HTR-8/SVneo (cell line): ENCODE data around the gene DPP10.
"Not testable (repeated sequence)": the region's sequence is repeated elsewhere in the genome, so short reads cannot be mapped to it uniquely, and the experiment has no call there.

Experiments
- DNase-seq: peaks from one replicate; pipeline ENCODE4 v3.0.0; 2011; ENCODE audit warnings: low spot score, mixed read lengths; ENCODE audit not compliant: insufficient read length
- FAIRE-seq: peaks from 2 replicates; lab custom pipeline; 2011; peaks lifted over from hg19 to GRCh38; lab: Jason Lieb, UNC

The DPP10 gene

DNA sequence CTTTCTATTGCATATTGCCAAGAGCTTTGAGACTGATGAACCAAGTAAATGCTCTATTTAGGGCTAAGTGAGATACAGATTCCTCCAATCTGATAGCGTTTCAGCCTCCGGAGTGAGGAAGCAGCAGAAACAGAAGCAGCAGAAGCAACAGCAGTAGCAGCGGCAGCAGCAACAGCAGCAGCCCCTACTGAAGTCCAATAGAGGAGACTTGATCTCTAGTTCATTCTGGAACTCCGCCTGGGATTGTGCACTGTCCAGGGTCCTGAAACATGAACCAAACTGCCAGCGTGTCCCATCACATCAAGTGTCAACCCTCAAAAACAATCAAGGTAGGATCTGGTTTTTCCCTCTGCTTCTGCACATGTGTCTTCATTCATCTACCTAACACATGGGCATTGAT, at the start of gene DPP10:
Gene DPP10 (plus strand): TSS at position 132 of the 400 bp plus-strand sequence.
- FAIRE-seq = no peak
- no peak for DNase-seq

DNA sequence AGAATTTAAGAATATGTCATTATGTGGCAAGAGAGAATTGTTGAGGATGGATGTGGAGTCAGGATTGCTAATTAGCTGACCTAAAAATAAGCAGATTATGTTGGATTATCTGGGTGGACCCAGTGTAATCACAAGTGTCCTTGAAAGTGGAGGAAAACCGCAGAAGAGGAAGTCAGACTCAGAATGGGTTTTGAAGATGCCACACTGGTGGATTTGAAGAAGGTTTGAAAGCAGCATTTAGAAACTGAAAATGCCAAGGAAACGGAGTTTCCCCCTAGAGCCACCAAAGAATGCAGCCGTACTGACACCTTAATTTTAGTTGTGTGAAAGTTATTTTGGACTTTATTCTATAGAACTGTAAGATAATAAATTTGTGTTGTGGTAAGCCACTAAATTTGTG, 41.6 kb upstream of the DPP10 start:
- no peak for FAIRE-seq
- no peak for DNase-seq

DNA sequence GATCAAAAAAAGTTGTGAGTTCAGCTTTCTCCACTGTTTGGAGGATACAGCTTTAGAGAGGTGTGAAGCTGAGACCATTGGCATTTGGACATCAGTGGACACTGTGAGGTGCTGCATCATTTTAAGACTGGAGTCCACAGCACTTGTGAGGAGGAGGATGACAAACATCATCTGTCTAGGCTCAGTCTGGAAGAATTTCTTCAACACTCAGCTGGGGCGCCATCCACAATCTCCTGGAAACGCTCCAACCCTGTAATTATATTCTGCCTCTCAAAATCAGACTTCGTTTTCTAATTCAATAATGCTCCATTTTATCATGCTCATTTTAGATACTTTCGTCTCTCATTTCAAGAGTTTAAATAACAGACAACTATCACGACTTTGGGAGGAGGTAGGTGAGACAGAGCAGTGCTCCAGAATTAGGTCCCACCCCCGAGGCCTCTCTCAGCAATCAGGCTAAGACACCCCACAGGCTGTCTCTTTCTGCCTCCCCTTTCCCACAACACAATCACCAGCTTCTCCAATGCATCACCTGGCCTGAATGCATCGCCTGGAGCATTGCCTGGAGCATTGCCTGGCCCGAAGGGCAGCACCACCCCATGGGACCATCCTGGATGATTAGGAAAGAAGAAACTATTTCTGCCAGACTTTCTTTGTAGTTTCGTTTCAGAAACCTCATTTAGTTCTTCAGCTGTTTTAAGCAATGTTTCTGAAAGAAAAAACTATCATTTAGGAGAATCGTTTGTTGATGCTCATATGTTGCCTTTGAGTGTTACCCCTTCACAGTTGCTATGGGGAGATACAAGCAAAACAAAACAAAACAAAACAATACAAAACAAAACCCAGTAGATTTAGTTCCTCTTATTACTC, 37.0 kb upstream of the DPP10 start:
- DNase-seq (no peak), FAIRE-seq (no peak)

DNA sequence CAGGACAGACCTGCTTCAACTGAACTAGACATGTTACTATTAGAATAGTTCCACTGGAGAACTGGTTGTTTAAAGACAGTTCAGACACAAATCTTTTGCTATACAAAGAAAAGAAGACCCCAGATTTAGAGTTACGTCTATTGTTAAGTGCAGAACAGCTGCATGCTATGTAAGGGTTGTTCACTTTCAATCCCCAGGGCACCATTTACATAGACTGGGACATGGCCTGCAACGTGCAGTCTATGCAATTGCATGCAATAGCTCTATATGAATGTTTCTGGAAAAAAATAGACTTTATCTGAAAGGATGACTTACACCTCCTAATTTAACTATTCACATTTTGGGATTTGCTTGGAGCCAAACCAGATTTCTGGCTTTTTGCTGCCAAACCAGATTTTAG, 36.1 kb upstream of the DPP10 start:
- DNase-seq = no peak
- FAIRE-seq = no peak

DNA sequence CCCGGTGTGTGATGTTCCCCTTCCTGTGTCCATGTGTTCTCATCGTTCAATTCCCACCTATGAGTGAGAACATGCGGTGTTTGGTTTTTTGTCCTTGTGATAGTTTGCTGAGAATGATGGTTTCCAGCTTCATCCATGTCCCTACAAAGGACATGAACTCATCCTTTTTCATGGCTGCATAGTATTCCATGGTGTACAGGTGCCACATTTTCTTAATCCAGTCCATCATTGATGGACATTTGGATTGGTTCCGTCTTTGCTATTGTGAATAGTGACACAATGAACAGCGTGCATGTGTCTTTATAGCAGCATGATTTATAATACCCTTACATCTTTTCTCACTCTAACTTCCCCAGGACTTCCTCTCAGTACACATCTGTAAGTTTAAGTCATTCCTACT, 35.1 kb upstream of the DPP10 start:
- not testable (repeated sequence) for DNase-seq, FAIRE-seq

DNA sequence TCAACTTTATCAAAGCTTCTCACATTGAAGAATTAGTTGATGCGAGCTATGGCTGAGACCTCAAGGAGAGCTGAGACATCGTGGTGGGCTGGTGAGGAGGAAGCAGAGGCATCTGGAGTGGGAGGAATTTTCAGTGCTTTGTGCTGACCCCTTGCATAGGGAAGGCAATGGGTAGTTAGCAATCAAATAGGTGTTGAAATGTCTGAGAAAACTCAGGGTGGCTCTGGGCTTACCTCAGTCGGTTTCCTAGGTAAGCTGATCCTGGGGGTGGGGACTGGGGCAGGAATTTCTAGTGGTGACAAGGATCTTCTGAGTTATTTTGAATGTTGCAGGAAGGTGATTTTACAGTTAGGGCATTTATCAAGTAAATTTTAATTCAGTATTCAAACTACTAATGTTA, 20.7 kb upstream of the DPP10 start:
- DNase-seq (no peak), FAIRE-seq (no peak)

DNA sequence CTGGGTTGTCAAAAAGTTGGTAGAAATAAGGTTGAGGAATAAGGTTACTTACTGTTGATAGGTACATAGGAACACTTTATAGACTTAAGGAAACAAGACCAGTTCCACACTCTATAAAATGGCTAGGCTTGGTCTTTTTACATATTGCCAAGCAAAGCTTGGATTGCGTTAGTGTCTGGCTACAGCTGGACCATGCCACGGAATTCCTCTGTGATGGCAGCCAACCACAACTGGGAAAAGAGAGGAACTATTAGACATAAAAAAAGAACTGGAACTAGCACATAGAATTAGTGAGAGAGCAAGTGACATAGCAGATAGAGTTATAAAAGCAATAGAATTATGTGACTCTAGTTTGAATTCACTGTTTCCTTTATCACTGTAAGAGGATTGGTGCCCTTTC, 17.7 kb upstream of the DPP10 start:
- FAIRE-seq (no peak), DNase-seq (no peak)

DNA sequence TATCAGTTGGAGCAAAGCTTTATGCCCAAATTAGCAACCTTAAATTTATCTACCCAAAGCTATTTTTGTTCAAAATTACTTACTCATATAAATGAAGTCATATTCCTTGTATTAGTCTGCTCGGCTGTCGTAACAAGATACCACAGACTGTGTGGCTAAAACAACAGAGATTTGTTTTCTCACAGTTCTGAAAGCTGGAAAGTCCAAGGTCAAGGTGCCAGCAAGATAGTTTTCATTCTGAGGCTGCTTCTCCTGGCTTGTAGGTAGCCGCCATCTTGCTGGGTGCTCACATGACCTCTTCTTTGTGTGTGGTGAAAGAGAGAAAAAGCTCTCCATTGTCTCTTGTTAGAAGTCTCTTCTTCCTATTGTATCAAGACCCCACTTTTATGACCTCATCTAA, 15.7 kb upstream of the DPP10 start:
- DNase-seq (no peak), FAIRE-seq (no peak)

DNA sequence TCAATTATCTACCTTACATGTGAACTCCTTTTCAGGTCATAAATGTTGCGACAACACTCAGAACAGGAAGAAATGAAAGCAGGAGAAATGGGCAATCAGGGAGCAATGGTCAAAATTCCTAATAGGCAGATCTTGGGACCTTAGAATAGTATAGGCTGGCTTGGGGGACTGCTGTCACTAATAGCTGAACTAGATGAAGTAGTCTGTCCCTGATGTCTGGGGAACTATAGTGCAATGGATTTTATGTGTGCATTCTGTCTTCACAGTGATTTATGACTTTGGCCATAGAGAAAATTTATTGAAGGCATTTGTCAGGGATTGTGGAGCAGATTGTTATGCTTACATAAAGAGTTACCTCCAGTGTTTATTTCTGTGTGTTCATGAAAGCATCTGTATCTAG, 6.1 kb upstream of the DPP10 start:
- DNase-seq (no peak), FAIRE-seq (no peak)

DNA sequence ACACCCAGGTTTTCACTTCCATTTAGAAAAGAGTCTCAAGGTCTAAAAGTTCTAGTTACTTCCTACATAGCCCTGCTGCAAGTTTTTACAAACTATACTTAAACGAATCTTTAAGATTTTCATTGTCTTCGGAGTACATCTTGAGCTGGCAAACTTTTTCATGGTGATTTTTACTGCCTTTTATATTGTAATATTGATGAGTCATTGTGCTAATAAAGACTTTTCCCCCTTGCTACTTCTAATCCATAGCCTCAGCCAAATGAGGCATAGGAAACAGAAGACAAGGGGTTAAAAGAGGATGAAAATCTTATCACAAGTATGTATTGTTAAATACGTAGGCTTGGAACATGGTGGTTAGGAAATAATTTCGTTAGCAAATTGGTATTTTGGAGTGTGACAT, 4.1 kb downstream of the DPP10 start:
- FAIRE-seq (no peak), DNase-seq (no peak)

DNA sequence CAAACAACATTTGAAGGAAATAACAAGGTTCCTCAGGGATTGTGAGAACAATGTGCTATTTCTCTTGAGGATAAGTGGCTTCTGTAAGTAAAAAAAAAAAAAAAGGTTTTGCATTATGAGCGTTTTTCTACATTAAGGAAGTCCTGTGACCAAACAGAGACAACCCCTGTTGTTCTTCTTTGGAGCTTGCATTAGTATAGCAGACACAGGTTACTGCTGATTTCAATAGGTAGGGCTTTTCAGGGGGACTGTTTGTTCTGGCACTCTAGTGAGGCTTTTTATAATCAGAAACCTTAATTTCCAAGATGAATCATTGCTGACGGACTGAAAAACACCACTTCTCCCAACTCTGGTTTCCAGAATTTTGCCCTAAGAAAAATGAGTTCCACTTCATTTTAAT, 8.2 kb downstream of the DPP10 start:
- DNase-seq = no peak
- no peak for FAIRE-seq

DNA sequence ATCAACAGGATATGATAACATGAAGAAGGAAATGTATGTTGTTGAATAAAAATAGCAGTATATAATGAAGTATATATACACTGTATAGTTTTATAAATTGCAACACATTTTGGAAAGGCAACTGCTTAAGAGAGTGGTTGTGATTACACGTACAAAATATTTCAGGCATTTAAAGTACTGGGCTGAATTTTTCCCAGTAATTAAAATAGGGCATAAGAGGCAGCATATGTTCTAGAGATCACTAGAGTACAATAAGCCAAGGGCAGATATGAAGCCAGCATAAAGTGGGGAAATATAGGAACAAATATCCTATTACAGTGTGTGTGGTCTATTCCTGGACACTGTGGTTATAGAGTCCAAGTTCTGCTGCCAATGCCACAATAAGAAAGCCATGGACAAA, 14.1 kb downstream of the DPP10 start:
- FAIRE-seq = no peak
- DNase-seq = no peak

DNA sequence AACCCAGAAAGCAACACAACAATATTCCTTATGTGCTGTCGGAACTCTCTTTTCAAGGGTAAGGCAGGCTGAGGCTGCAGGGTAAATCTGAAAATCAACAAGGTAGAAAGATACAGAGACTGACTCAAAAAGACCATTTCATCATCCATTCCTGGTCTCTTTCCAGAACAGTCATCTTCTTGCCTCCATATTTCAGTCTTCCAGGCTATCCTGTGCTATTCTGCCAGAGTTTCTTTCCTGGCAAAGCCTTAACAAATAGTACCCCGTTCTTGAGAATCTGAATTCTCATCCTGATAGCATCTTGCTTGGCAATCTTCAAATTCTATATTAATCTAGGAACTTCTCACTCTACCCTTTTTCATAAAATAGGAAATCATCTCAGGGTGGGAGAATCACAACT, 15.5 kb downstream of the DPP10 start:
- no peak for FAIRE-seq

DNA sequence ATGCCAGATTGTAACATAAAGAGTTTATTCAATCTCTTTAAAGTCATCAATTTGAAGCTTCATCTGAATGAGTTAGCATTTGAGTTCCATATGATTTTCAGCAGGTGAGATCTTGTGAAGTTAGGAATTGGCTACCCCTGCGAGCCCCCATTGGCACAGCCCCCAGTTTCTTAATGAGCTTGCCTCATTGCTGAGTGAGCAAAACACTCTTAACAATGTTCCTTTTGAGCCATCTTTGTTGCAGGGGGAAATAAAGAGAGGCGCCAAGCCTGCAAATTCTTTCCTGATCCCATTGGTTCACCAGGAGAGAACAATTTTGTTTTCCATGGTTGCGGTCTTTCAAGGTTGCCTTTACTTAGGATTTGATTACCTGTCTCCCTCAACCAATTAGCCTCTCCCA, 18.7 kb downstream of the DPP10 start:
- DNase-seq (no peak), FAIRE-seq (no peak)

More for the DNA sequence above, 15.5 kb downstream of the DPP10 start:
- DNase-seq = no peak

DNA sequence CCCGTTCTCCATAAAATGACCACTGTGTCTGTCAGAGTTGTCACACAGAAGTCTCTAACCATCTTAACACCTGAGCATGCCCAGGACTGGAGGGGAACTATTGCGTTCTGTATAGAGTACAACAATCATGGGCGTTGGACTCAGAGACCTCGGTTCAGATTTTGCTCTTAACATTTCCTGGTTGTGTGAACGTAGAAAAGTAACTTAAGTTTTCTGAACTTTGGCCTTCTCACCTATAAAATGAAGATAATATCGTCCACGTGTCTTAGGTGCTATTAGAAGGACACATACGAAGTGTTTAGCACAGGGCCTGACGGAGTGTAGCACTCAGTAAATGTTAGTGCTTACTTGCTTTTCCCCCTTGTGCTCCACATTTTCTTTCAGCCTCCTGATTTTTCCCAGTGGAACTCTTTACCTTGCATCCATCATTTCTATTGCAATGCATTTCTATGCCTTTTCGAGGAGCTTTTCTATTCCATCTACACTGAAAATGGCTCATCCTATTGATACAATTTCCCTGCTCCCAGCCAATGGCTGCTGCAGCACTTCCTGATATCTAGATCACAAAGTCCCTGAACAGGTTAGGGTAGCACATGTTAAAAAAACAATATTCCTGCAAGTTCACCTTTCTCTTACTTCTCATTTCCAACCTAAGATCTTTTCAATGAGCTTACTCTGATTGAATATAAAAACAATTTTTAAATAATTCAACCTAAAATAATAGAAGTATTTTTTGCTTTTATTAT, 22.7 kb downstream of the DPP10 start:
- FAIRE-seq (no peak), DNase-seq (no peak)

DNA sequence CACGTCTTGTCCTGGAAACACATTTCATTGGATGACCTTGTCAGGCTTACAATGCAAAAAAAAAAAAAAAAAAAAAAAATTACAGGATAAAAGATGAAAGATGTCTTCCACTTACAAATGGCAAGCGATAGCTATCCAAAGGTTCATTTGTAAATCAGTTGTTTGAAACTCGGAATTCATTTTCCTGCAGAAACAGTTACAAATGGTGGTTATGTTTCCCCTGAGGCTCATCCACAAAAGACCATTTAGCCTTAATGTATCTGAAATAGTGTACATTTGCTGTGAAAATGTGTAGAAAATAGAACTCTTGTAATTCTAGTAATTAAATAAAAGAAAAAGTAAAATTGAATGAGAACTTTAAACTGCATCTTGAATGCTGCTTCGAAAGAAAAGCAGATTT, 25.9 kb downstream of the DPP10 start:
- FAIRE-seq (no peak), DNase-seq (no peak)

DNA sequence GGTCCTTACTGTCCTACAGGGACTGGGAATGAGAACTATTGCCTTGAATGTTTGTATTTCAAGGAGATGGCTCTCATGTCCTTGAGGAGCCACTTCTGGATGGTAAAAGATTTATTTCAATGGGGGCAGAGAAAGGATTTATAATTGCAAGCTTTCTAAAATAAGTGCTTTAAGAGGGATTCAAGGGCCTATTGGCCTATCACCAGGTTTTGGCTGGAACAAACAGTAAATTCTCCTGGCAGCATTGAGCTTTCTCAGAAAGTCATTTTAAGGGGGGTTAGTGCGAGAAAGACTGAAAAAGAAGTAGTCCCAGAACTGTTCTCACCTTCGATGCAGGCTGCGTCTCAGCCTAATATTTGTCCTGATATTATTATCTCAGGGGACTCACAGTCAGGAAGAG, 29.8 kb downstream of the DPP10 start:
- FAIRE-seq (no peak), DNase-seq (no peak)

DNA sequence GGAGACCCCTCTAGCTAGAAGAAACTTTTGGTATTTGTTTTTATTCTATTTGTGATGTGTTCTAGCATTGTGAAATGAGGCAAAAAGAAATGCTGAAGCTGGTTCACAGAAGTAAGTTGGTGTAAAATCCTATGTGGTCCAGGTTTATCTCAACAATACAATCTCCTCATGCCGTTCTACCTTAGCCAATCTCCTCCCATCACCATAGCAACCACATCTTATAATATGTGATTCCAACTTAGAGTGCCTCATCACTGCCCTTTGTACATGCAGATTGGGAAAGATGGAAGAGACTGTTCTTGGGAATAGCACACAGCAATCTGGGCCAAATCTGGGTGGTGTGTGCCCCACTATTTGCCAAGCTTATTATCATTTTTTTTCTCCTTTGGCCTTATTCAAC, 30.3 kb downstream of the DPP10 start:
- FAIRE-seq = no peak
- DNase-seq = no peak

DNA sequence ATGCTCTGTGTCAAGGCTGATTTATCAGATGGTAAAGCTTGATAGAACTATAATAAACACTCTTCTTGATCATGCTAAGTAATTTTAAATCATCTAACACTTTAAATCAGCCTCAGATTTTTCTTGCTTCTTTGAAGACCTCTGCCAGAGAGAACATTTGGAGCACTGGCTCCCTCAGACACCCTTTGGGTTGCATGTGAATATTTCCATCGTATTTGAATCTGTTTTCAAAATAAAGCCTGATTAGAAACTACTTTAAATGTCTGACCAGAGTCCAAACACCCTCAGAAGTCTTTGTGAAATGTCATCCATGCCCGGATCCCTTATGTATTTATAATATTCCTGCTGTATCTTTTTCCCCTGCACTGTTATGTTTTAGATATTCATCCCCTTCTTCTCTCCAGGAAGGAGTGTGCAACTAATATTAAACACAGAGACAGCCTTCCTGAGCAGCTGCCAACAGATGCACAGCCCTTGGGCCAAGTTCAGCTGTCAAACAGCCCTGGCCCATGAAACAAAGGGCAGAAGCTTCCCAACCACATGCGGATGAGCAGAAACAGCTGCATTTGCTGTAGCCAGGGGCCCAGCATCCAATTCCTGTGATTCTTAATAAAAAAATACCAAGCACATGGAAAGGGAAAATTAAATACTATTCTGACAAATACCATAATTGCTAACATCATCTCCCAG, 46.5 kb downstream of the DPP10 start:
- FAIRE-seq = no peak
- no peak for DNase-seq

DNA sequence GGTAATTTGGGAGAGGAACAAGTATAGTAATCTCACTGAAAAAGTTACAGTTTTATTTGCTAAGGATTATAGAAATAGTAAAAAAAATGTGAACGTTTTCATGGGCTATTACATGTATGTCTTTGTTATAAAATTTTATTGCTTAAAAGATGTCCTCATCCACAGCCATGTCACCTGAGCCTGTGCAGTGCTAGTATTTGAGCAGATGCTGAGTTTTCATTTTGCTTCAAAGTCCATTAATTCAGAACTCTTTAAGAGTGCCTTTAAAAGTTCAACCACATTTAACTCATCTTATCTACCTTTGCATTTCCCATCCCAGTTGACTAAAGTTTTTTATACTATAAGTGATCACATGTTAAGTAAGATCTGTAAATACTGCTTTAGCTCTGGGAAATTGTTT, 52.6 kb downstream of the DPP10 start:
- DNase-seq (no peak), FAIRE-seq (no peak)

DNA sequence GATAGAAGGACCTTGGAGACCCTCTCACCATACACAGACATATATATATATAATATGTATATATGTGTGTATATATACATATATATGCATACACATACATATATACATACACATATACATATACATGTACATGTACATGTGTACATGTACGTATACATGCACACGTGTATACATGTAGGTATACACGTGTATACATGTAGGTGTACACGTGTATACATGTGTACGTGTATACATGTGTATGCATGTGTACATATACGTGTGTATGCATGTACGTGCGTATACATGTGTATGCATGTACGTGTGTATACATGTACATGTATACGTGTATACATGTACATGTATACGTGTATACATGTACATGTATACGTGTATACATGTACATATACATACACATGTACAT, 54.5 kb downstream of the DPP10 start:
- FAIRE-seq (peak; percentile 87), DNase-seq (no peak)
